SK-N-MC (cell line): ENCODE data around the gene RPL10.

Experiments used
- EZH2 ChIP-seq: fragments of 200-600 bp; sonication (generic); IDR thresholded peaks from one replicate; pipeline ENCODE4 v1.6.1; 2017; ENCODE audit warnings: antibody characterized with exemption
- FOXP2 ChIP-seq: optimal IDR thresholded peaks from 2 replicates; pipeline ENCODE3; 2011; ENCODE audit warnings: mild to moderate bottlenecking, moderate library complexity; ENCODE audit not compliant: insufficient read depth; ENCODE audit errors: extremely low read length, control extremely low read depth
- POLR2AphosphoS5 ChIP-seq: IDR thresholded peaks from 2 replicates; pipeline ENCODE4 v1.6.1; 2012; ENCODE audit warnings: mild to moderate bottlenecking, low read depth, low read length, borderline replicate concordance

- TF ChIP-seq EZH2 (no peak), POLR2AphosphoS5 (no peak), FOXP2 (no peak)
These were observed 5.0 kb downstream of the RPL10 start for GRCh38 chrX:154403192-154403591.
